ENCODE measurements around the gene TMEM60.

Gene TMEM60

GRCh38 chr7:77771901-77772300 lies 26.3 kb downstream of the TMEM60 start:
- no peak for DNase-seq (ENCODE audit: low spot score)

- no peak for DNase-seq (ENCODE audit: low spot score)
Observed at GRCh38 chr7:77770316-77770715, 27.9 kb downstream of the TMEM60 start.

- no peak for DNase-seq (ENCODE audit: low spot score)
Observed at GRCh38 chr7:77766801-77767605, 31.2 kb downstream of the TMEM60 start.

GRCh38 chr7:77765906-77766800 lies 32.1 kb downstream of the TMEM60 start:
- no peak for DNase-seq (ENCODE audit: low spot score)

- no peak for DNase-seq (ENCODE audit: low spot score)
Observed at GRCh38 chr7:77765481-77765880, 32.8 kb downstream of the TMEM60 start.

- no peak for DNase-seq (ENCODE audit: low spot score)
Observed at GRCh38 chr7:77760809-77761453, 37.3 kb downstream of the TMEM60 start.

- peak; percentile 66 for DNase-seq (ENCODE audit: low spot score)
Observed at GRCh38 chr7:77759294-77759889, 38.8 kb downstream of the TMEM60 start.

GRCh38 chr7:77757589-77757988 lies 40.6 kb downstream of the TMEM60 start:
- DNase-seq (ENCODE audit: low spot score) = no peak

- no peak for DNase-seq (ENCODE audit: low spot score)
Observed at GRCh38 chr7:77753173-77753572, 45.1 kb downstream of the TMEM60 start.

GRCh38 chr7:77752016-77752415 lies 46.2 kb downstream of the TMEM60 start:
- DNase-seq (ENCODE audit: low spot score) = no peak

GRCh38 chr7:77747718-77748117 lies 50.5 kb downstream of the TMEM60 start:
- DNase-seq (ENCODE audit: low spot score) = no peak

- no peak for DNase-seq (ENCODE audit: low spot score)
Observed at GRCh38 chr7:77747178-77747577, 51.1 kb downstream of the TMEM60 start.

- DNase-seq (ENCODE audit: low spot score) = no peak
Observed at GRCh38 chr7:77746824-77747165, 51.4 kb downstream of the TMEM60 start.

GRCh38 chr7:77746164-77746823 lies 51.9 kb downstream of the TMEM60 start:
- DNase-seq (ENCODE audit: low spot score) = no peak

GRCh38 chr7:77745746-77746145 lies 52.5 kb downstream of the TMEM60 start:
- no peak for DNase-seq (ENCODE audit: low spot score)
